SH-SY5Y (cell line): Measurements from ENCODE around the gene PSORS1C1.

ENCODE experiments used
- GATA2 ChIP-seq: IDR thresholded peaks from 2 replicates; pipeline ENCODE4 v1.6.1; 2011; ENCODE audit warnings: mild to moderate bottlenecking, low read depth, low read length
- GATA3 ChIP-seq: IDR thresholded peaks from 2 replicates; pipeline ENCODE4 v1.6.1; 2011; ENCODE audit warnings: low read depth, mild to moderate bottlenecking, low read length, moderate library complexity

DNA sequence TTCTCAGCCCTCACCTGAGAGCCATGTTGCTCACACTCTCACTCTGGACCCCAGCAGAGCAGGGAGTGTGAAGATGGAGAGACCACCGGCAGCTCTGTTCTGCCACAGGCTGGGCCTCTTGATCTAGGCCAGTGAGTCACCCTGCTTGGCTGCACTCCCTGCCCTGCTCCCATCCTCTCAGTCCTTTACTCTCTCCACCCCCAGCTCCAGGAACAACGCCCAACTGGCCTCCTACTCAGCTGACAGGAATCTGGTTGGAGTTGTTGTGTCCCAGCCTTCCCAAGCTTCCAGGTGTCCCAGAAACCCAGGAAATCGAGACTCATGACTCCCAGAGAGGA lies at the start of gene PSORS1C1:
- TF ChIP-seq GATA3, result no peak
- no peak for TF ChIP-seq GATA2
